Epithelial cell of esophagus (primary cell): ENCODE measurements around the gene ATXN7.
A peak's percentile ranks its signal among the peaks of the same experiment; 100 is the strongest.

Experiments used
- DNase-seq: peaks from one replicate; pipeline ENCODE4 v3.0.0; 2010; ENCODE audit warnings: low read depth
- H3K4me3 ChIP-seq: 2 replicates; pipeline ENCODE4 v1.5.1; 2011; ENCODE audit warnings: mild to moderate bottlenecking, low read length, control low read depth
- CTCF ChIP-seq: IDR thresholded peaks from 2 replicates; pipeline ENCODE4 v1.5.1; 2011; ENCODE audit warnings: low read depth, mild to moderate bottlenecking, low read length, control low read depth, inconsistent platforms; ENCODE audit not compliant: insufficient read depth; ENCODE audit errors: missing control alignments

Gene ATXN7

DNA sequence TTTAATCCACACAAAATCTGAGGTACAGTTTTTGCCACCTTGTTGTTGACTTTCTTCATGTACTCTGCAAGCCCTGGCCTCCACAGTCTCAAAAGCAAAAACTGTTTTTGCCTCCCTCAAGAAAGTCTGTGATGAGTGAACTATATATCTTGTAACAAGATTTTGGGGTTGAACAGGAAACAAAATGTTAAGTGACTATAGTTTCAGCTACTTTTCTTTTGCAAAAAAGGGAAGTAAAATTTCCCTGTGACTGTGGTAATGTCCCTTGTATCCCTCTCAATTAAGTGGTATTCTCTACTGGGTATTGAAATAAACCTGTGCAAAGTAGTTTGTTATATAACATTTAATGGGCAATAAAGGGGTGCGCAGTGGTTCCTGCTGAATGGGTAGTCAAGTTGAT is 69.8 kb downstream of the ATXN7 start:
- DNase-seq: no peak
- H3K4me3 ChIP-seq: no peak overlapping the region
- TF ChIP-seq CTCF: no peak

GRCh38 chr3:63934041-63934866 is 70.6 kb downstream of the ATXN7 start:
- no peak for TF ChIP-seq CTCF
- H3K4me3 ChIP-seq: no peak overlapping the region
- no peak for DNase-seq

DNA sequence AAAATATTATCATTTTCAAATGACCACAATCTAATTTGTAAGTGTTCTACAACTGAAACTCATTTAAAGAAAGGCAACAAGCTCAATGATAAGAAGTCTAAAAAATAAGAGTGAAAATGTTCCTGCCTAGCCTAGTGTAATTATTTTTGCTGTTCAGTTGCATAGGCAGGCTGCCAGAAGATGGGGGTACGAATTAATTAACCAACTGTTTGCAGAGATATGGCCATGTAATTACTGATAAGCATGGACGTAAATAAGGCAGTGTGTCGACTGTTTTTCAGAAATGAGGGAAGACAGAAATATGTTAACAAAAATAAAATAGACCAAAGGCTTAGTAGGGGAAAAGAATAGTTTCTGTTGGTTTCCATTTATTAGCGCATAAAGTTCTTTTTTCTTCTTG is 73.3 kb downstream of the ATXN7 start:
- H3K4me3 ChIP-seq: no peak overlapping the region
- TF ChIP-seq CTCF: no peak
- no peak for DNase-seq

GRCh38 chr3:63937661-63938651 is 74.3 kb downstream of the ATXN7 start:
- peak; percentile 75 for DNase-seq
- no peak for TF ChIP-seq CTCF
- H3K4me3 ChIP-seq: no peak overlapping the region

DNA sequence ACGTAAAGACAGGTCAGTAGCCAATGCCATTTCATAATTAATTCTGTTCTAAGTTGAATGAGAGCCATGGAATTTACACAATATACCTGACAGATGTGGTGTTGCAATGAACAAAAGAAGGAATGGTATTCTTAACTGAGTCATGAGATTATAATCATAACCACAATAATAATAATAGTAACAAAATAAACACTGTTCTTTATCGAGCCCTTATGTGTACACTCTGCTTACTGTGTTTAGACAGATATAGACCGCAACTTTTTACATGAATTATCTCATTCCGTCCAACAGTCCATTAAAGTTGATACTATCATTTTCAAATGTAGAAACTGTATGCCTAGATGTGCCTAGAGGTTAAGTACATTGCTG is 76.7 kb downstream of the ATXN7 start:
- TF ChIP-seq CTCF: no peak
- H3K4me3 ChIP-seq: no peak overlapping the region
- DNase-seq: peak; percentile 89

DNA sequence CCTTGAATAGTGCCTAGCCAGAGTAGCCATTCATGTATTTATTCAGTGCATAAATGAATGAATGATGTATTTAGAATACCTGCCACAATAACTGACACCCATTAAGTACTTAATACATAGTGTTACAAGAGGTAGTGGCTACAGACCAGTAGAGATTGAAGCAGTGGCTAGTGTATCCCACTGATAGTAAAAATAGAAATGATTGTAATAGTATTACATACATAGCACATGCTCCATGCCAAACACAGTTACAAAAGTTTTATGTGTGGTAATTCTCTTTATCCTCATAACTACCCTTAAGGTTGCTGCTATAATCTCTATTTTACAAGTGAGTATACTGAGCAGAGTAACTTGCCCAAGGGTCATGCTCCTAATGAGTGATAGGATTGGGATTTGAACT is 78.9 kb downstream of the ATXN7 start:
- TF ChIP-seq CTCF: no peak
- no peak for DNase-seq
- no peak overlapping the region for H3K4me3 ChIP-seq
